NCI-H2196 (cell line): Measurements from ENCODE around the gene SOX15.
"Not testable (repeated sequence)": the region's sequence is repeated elsewhere in the genome, so short reads cannot be mapped to it uniquely, and the experiment has no call there.

Source experiments
- DNase-seq: peaks from one replicate; lab custom pipeline; 2025; ENCODE audit not compliant: unreplicated experiment; lab: John Stamatoyannopoulos, UW

The SOX15 gene

GRCh38 chr17:7589891-7590691, at the start of gene SOX15:
TSS of gene SOX15 (minus strand) at chr17:7590094. CDS start at chr17:7589676, 418 bp downstream.
- DNase-seq = no peak

GRCh38 chr17:7636163-7636562, 46.3 kb upstream of the SOX15 start:
- no peak for DNase-seq

- DNase-seq = no peak
These were observed 44.5 kb upstream of the SOX15 start for GRCh38 chr17:7634384-7634783.

- DNase-seq = no peak
These were observed 43.2 kb upstream of the SOX15 start for GRCh38 chr17:7633093-7633492.

- peak; percentile 18 for DNase-seq
These were observed 42.6 kb upstream of the SOX15 start for GRCh38 chr17:7632492-7632894.

GRCh38 chr17:7631398-7632380, 41.8 kb upstream of the SOX15 start:
- DNase-seq = no peak

GRCh38 chr17:7629939-7630571, 40.2 kb upstream of the SOX15 start, which contains the start of gene SHBG:
TSS of gene SHBG (plus strand) at chr17:7630135. CDS start at chr17:7630173, 38 bp downstream.
- DNase-seq = no peak

- peak; percentile 74 for DNase-seq
These were observed 37.6 kb upstream of the SOX15 start, which contains the start of gene SAT2 for GRCh38 chr17:7627250-7628121. TSS of gene SAT2 (minus strand) at chr17:7627821. CDS start at chr17:7627635, 186 bp downstream.

- no peak for DNase-seq
These were observed 37.0 kb upstream of the SOX15 start for GRCh38 chr17:7626956-7627249.

- no peak for DNase-seq
These were observed 36.4 kb upstream of the SOX15 start for GRCh38 chr17:7626307-7626706.

- not testable (repeated sequence) for DNase-seq
These were observed 35.9 kb upstream of the SOX15 start for GRCh38 chr17:7625749-7626148.

- no peak for DNase-seq
These were observed 33.8 kb upstream of the SOX15 start for GRCh38 chr17:7623661-7624060.

- DNase-seq = no peak
These were observed 30.9 kb upstream of the SOX15 start for GRCh38 chr17:7620835-7621234.

GRCh38 chr17:7618608-7619007, 28.7 kb upstream of the SOX15 start:
- no peak for DNase-seq

- no peak for DNase-seq
These were observed 25.4 kb upstream of the SOX15 start for GRCh38 chr17:7615265-7615747.

GRCh38 chr17:7614425-7615264, 24.8 kb upstream of the SOX15 start, which contains the start of gene FXR2:
TSS of gene FXR2 (minus strand) at chr17:7614897. CDS start at chr17:7614532, 365 bp downstream.
- peak; percentile 98 for DNase-seq

GRCh38 chr17:7613769-7614424, 24.0 kb upstream of the SOX15 start:
- DNase-seq = no peak

- no peak for DNase-seq
These were observed 22.4 kb upstream of the SOX15 start for GRCh38 chr17:7612294-7612640.
